Neural progenitor cell (in vitro differentiated cells): ENCODE measurements around the gene ALDH3B1. TPM values are rescaled to one million over a fixed set of nuclear protein-coding genes. Genes with fewer than 3 reads are reported as not detected.

ENCODE experiments used
- DNase-seq: peaks from one replicate; pipeline ENCODE4 v3.0.0-alpha.2; 2016; ENCODE audit warnings: low spot score
- H2AFZ ChIP-seq: fragments of 200-600 bp; sonication (generic); replicated peaks from 2 replicates; pipeline ENCODE4 v1.6.1; 2016; ENCODE audit warnings: antibody characterized with exemption
- H3F3A ChIP-seq: fragments of 200-600 bp; sonication (generic); 2 replicates; pipeline ENCODE4 v1.6.1; 2016; ENCODE audit warnings: antibody characterized with exemption, low read depth
- H3K27ac ChIP-seq: fragments of 200-600 bp; sonication (generic); 2 replicates; pipeline ENCODE4 v1.5.1; 2016; ENCODE audit warnings: mild to moderate bottlenecking
- H3K27me3 ChIP-seq: fragments of 200-600 bp; sonication (generic); 2 replicates; pipeline ENCODE4 v1.6.1; 2016; ENCODE audit warnings: mild to moderate bottlenecking, moderate library complexity
- H3K36me3 ChIP-seq: fragments of 200-600 bp; sonication (generic); 2 replicates; pipeline ENCODE4 v1.5.1; 2016
- H3K4me1 ChIP-seq: fragments of 200-600 bp; sonication (generic); 2 replicates; pipeline ENCODE4 v1.6.1; 2016; ENCODE audit warnings: mixed run types
- H3K4me2 ChIP-seq: fragments of 200-600 bp; sonication (generic); 2 replicates; pipeline ENCODE4 v1.6.1; 2016
- H3K4me3 ChIP-seq: fragments of 200-600 bp; sonication (generic); 2 replicates; pipeline ENCODE4 v1.5.1; 2016
- H3K79me2 ChIP-seq: fragments of 200-600 bp; sonication (generic); 2 replicates; pipeline ENCODE4 v1.6.1; 2016; ENCODE audit warnings: low read depth
- H3K9ac ChIP-seq: fragments of 200-600 bp; sonication (generic); 2 replicates; pipeline ENCODE4 v1.6.1; 2016
- H3K9me3 ChIP-seq: fragments of 200-600 bp; sonication (generic); 2 replicates; pipeline ENCODE4 v1.5.1; 2016; ENCODE audit warnings: low read depth
- H4K20me1 ChIP-seq: fragments of 200-600 bp; sonication (generic); 2 replicates; pipeline ENCODE4 v1.6.1; 2016; ENCODE audit warnings: low read depth
- H3K27ac Mint-ChIP-seq: 3 replicates; pipeline ENCODE4 v1.8.0; 2021; ENCODE audit warnings: mixed read lengths
- H3K27me3 Mint-ChIP-seq: 2 replicates; pipeline ENCODE4 v1.8.0; 2022; ENCODE audit warnings: low read depth, mild to moderate bottlenecking, inconsistent platforms, moderate library complexity, mixed read lengths; ENCODE audit not compliant: insufficient read depth
- H3K36me3 Mint-ChIP-seq: 3 replicates; pipeline ENCODE4 v1.8.0; 2021; ENCODE audit warnings: mixed read lengths
- H3K4me1 Mint-ChIP-seq: 3 replicates; pipeline ENCODE4 v1.8.0; 2021; ENCODE audit warnings: mixed read lengths
- H3K4me3 Mint-ChIP-seq: 3 replicates; pipeline ENCODE4 v1.8.0; 2021; ENCODE audit warnings: mild to moderate bottlenecking, moderate library complexity, mixed read lengths
- H3K9me3 Mint-ChIP-seq: 3 replicates; pipeline ENCODE4 v1.8.0; 2020; ENCODE audit warnings: mixed read lengths
- EZH2 ChIP-seq: fragments of 200-600 bp; sonication (generic); IDR thresholded peaks from 2 replicates; pipeline ENCODE4 v1.6.1; 2017; ENCODE audit warnings: antibody characterized with exemption, mild to moderate bottlenecking, moderate library complexity
- EZH2phosphoT487 ChIP-seq: fragments of 200-600 bp; sonication (generic); IDR thresholded peaks from 2 replicates; pipeline ENCODE4 v1.6.1; 2017; ENCODE audit warnings: antibody characterized with exemption
- total RNA-seq: library from RNA; depleted of rRNA; stranded (reverse); fragments of >200 nt; gene quantifications from 2 replicates; pipeline ENCODE4 v1.2.3, GENCODE V29; 2015; ENCODE audit warnings: low replicate concordance
- TF ChIP-seq, protein P1 (sequence below): fragments of 200-600 bp; sonication (generic); IDR thresholded peaks from 2 replicates; pipeline ENCODE4 v1.5.1; 2017; ENCODE audit warnings: antibody characterized with exemption, mild to moderate bottlenecking

The ALDH3B1 gene
- total RNA-seq, 1 donor from 2014 or later: not detected

DNA sequence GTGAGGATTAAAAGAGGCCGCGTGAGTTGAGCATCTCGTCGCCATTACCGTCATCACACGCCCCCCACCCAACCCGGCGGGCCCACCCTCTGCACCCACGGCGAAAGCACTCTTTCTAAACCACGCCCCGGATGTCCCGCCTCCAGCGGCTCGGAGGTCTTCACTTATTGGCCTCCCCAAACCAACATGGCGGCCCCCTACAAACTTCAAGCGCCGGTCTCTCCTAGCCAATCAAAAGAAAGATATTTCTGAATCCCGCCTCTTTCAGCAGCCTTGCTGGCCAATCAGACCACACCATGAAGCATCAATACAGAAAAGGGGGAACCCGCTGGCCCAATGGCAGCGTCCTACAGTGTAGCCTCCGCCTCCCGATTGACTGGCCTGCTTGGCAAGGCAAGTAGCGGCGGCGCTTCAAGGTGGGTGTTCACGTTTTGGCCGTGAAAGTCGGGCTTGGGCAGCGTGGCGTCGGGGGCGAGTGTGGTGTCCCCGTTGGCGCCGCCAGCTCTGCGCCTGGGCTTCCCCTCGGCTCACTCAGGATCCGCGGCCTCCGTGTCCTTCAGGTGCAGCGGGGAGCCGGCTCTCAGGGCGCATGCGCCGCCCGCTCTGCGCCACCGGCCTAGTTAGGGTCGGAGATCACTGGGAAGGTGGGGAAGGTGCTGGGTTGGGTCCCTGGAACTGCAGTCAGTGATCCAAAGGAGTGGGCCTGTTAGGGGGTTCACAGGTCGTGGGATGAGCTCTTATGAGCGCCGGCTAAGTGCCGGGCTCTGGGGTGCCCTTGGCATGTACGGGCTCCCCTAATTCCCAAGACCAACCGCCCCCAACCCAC is 20.4 kb downstream of the ALDH3B1 start, which contains the start of gene NDUFS8:
Gene NDUFS8 (plus strand): TSS at position 364 of the 826 bp plus-strand sequence. CDS start 1,471 bp downstream, outside the sequence.
- peak within 1 kb of the TSS; percentile 97 for H3K4me3 Mint-ChIP-seq
- peaks cover 11% of the 10 kb centered on the region for H3K36me3 Mint-ChIP-seq
- H2AFZ ChIP-seq: peak within 1 kb of the TSS; percentile 81

DNA sequence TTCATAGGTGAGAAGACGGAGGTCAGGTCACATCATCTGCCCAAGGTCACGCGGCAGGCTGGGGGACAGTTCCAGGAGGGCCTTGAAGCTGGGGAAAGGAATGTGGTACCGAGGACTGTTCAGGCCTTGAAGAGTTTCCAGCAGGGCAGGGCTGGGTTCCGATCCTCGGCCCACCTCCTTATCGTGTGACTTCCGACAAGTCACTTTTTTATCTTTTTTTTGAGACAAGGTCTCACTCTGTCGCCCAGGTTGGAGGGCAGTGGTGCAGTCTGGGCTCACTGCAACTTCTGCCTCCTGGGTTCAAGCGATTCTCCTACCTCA is 21.0 kb downstream of the ALDH3B1 start:
- H2AFZ ChIP-seq: no peak overlapping the region

More for the DNA sequence above, 20.4 kb downstream of the ALDH3B1 start, which contains the start of gene NDUFS8:
- Histone ChIP-seq H3K9ac (peak within 1 kb of the TSS; percentile 93), H4K20me1 (peaks cover 3% of the 10 kb centered on the region), H3K27ac (peak within 1 kb of the TSS; percentile 2), H3K79me2 (peaks cover 36% of the 10 kb centered on the region), H3K27me3 (no peaks in the 10 kb centered on the region), H3K36me3 (no peaks in the 10 kb centered on the region), H3K4me2 (peak within 1 kb of the TSS; percentile 100), H3K4me1 (peaks cover 12% of the 10 kb centered on the region), H3K9me3 (no peaks in the 10 kb centered on the region), H3K4me3 (peak within 1 kb of the TSS; percentile 87), H3F3A (peaks cover 7% of the 10 kb centered on the region)
- H3K27me3 Mint-ChIP-seq: peaks cover 12% of the 10 kb centered on the region
- peaks cover under 1% of the 10 kb centered on the region for H3K9me3 Mint-ChIP-seq
- H3K4me1 Mint-ChIP-seq: peaks cover 24% of the 10 kb centered on the region
- DNase-seq: peak; percentile 98
- TF ChIP-seq EZH2 (no peak), EZH2phosphoT487 (no peak)
- TF ChIP-seq, protein P1, sequence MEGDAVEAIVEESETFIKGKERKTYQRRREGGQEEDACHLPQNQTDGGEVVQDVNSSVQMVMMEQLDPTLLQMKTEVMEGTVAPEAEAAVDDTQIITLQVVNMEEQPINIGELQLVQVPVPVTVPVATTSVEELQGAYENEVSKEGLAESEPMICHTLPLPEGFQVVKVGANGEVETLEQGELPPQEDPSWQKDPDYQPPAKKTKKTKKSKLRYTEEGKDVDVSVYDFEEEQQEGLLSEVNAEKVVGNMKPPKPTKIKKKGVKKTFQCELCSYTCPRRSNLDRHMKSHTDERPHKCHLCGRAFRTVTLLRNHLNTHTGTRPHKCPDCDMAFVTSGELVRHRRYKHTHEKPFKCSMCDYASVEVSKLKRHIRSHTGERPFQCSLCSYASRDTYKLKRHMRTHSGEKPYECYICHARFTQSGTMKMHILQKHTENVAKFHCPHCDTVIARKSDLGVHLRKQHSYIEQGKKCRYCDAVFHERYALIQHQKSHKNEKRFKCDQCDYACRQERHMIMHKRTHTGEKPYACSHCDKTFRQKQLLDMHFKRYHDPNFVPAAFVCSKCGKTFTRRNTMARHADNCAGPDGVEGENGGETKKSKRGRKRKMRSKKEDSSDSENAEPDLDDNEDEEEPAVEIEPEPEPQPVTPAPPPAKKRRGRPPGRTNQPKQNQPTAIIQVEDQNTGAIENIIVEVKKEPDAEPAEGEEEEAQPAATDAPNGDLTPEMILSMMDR: no peak
- H3K27ac Mint-ChIP-seq: peak within 1 kb of the TSS; percentile 97

DNA sequence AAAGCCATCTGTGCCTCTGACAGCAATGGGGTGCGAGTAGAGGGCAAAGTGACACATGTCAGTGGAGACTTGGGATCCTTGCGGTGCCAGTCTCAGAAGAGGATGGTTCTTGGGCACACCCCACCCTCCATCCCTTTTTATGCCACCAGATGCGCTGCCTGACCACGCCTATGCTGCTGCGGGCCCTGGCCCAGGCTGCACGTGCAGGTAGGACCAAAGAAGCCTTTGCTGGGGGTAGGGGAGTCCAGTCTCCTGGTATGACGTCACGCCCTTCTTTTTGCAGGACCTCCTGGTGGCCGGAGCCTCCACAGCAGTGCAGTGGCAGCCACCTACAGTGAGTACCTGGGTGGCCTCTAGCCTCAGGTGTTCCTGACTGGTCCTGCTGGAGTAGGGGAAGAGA is 21.9 kb downstream of the ALDH3B1 start:
- TF ChIP-seq, protein P1: no peak
- no peak for TF ChIP-seq EZH2
- no peak for TF ChIP-seq EZH2phosphoT487
- no peak overlapping the region for H3K9ac ChIP-seq
- Mint-ChIP-seq H3K27ac (peak overlapping the region; percentile 43), H3K9me3 (no peaks in the 10 kb centered on the region), H3K4me3 (peak overlapping the region; percentile 97), H3K27me3 (peaks cover 12% of the 10 kb centered on the region), H3K36me3 (peaks cover 6% of the 10 kb centered on the region), H3K4me1 (peaks cover 24% of the 10 kb centered on the region)
- no peak overlapping the region for H3K4me3 ChIP-seq
- no peaks in the 10 kb centered on the region for H3K36me3 ChIP-seq
- H3F3A ChIP-seq: peaks cover 8% of the 10 kb centered on the region
- peaks cover 3% of the 10 kb centered on the region for H4K20me1 ChIP-seq
- no peak overlapping the region for H3K27ac ChIP-seq
- H3K27me3 ChIP-seq: no peaks in the 10 kb centered on the region
- H3K4me2 ChIP-seq: peak overlapping the region; percentile 100
- H2AFZ ChIP-seq: no peak overlapping the region
- H3K79me2 ChIP-seq: peaks cover 36% of the 10 kb centered on the region
- H3K9me3 ChIP-seq: no peaks in the 10 kb centered on the region
- peaks cover 12% of the 10 kb centered on the region for H3K4me1 ChIP-seq
- no peak for DNase-seq

More for the DNA sequence above, 21.0 kb downstream of the ALDH3B1 start:
- Mint-ChIP-seq H3K36me3 (peaks cover 8% of the 10 kb centered on the region), H3K4me3 (peak overlapping the region; percentile 97), H3K27me3 (peaks cover 12% of the 10 kb centered on the region), H3K9me3 (no peaks in the 10 kb centered on the region), H3K4me1 (peaks cover 24% of the 10 kb centered on the region), H3K27ac (peak overlapping the region; percentile 83)
- peak overlapping the region; percentile 93 for H3K9ac ChIP-seq
- H3K27me3 ChIP-seq: no peaks in the 10 kb centered on the region
- H3K9me3 ChIP-seq: no peaks in the 10 kb centered on the region
- peak overlapping the region; percentile 87 for H3K4me3 ChIP-seq
- DNase-seq: no peak
- peaks cover 12% of the 10 kb centered on the region for H3K4me1 ChIP-seq
- peak overlapping the region; percentile 2 for H3K27ac ChIP-seq
- no peaks in the 10 kb centered on the region for H3K36me3 ChIP-seq
- H3K79me2 ChIP-seq: peaks cover 36% of the 10 kb centered on the region
- peak overlapping the region; percentile 100 for H3K4me2 ChIP-seq
- no peak for TF ChIP-seq EZH2
- TF ChIP-seq EZH2phosphoT487: no peak
- TF ChIP-seq, protein P1: no peak
- peaks cover 3% of the 10 kb centered on the region for H4K20me1 ChIP-seq
- peaks cover 7% of the 10 kb centered on the region for H3F3A ChIP-seq
